ENCODE measurements around the gene PRKCZ.

DNA sequence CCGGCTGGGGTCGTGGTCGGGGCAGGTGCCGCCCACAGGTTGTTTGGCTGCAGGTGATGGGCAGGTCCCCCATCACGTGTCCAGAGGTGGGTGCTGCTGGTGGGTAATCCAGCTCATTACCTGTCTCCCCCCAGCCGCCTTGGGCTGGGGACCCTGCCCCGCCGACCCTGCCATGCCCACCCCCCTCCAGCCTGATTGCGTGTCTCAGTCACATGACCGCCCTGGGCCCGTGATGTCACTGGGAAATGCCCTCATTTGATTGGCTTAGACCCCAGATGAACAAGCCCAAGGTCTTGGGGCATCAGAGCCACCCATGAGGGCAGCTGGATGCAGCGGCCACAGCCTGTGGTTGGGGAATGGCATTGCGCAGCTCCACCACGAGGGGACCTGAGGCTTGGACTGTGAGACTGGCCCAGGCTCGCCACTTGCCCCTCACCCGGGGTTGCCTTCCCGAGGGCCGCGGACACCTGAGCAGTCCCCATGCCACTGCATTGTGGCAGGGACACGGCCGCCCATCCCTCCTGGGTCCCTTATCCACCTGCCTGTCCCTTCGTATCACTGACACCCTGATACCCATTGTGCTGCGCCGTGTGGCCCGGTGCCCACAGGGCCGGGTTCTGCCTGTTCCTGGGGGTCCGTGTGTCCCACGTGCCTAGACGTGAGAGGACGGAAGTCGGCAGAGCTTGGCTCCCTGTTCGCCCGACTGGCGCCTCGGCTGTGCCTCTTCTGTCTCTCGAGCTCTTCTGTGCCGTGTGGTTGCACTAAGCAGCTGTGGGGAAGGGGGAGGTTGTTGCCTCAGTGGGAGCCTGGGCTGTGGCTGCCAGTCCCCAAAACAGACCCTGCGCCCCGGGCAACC, 76.3 kb downstream of the PRKCZ start:
- TF ChIP-seq, protein P1, sequence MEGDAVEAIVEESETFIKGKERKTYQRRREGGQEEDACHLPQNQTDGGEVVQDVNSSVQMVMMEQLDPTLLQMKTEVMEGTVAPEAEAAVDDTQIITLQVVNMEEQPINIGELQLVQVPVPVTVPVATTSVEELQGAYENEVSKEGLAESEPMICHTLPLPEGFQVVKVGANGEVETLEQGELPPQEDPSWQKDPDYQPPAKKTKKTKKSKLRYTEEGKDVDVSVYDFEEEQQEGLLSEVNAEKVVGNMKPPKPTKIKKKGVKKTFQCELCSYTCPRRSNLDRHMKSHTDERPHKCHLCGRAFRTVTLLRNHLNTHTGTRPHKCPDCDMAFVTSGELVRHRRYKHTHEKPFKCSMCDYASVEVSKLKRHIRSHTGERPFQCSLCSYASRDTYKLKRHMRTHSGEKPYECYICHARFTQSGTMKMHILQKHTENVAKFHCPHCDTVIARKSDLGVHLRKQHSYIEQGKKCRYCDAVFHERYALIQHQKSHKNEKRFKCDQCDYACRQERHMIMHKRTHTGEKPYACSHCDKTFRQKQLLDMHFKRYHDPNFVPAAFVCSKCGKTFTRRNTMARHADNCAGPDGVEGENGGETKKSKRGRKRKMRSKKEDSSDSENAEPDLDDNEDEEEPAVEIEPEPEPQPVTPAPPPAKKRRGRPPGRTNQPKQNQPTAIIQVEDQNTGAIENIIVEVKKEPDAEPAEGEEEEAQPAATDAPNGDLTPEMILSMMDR (IDR thresholded peaks at IDR 0.05) = no peak
- no peak for TF ChIP-seq POLR2AphosphoS5 (IDR thresholded peaks at IDR 0.05)
